Activated CD8-positive, alpha-beta memory T cell treated with anti-CD3 and anti-CD28 coated beads, Interleukin-2, amount 10 ng/mL, durations not matched to agents 7 days and 5 days (primary cell): ENCODE data around the gene ZNF425. TPM values are rescaled to one million over a fixed set of nuclear protein-coding genes. Genes with fewer than 3 reads are reported as not detected.
"Not testable (repeated sequence)": the region's sequence is repeated elsewhere in the genome, so short reads cannot be mapped to it uniquely, and the experiment has no call there.

Experiments
- ATAC-seq: fragments of 150-1000 bp; cut with Tn5 transposase; one replicate; pipeline ENCODE4 v1.10.0; 2021; ENCODE audit warnings: moderate library complexity
- CTCF ChIA-PET: fragments of 350-600 bp; sonication (Branson Sonifier 250); formaldehyde crosslinking; loops from one replicate; lab custom pipeline; 2021; ENCODE audit warnings: antibody characterized with exemption; lab: Charles Lee
- DNase-seq: peaks from one replicate; pipeline ENCODE4 v3.0.0-alpha.2; 2020
- H3K27ac Mint-ChIP-seq: one replicate; pipeline ENCODE4 v1.8.0; 2021; ENCODE audit warnings: mild to moderate bottlenecking, mixed read lengths
- H3K27me3 Mint-ChIP-seq: one replicate; pipeline ENCODE4 v1.8.0; 2021; ENCODE audit warnings: mixed read lengths
- H3K36me3 Mint-ChIP-seq: one replicate; pipeline ENCODE4 v1.8.0; 2021; ENCODE audit warnings: mild to moderate bottlenecking, mixed read lengths
- H3K4me1 Mint-ChIP-seq: one replicate; pipeline ENCODE4 v1.8.0; 2021; ENCODE audit warnings: mixed read lengths
- H3K4me3 Mint-ChIP-seq: one replicate; pipeline ENCODE4 v1.8.0; 2021; ENCODE audit warnings: mild to moderate bottlenecking, moderate library complexity, mixed read lengths
- H3K9me3 Mint-ChIP-seq: one replicate; pipeline ENCODE4 v1.8.0; 2022; ENCODE audit warnings: low read depth, mixed read lengths
- total RNA-seq, 2 experiments: library from RNA; stranded (reverse); gene quantifications; one replicate each; pipeline ENCODE4 v1.2.3, GENCODE V29; 2021

ZNF425 gene
- total RNA-seq, 2 experiments from 2014 or later: 0.53 to 0.91 TPM

DNA sequence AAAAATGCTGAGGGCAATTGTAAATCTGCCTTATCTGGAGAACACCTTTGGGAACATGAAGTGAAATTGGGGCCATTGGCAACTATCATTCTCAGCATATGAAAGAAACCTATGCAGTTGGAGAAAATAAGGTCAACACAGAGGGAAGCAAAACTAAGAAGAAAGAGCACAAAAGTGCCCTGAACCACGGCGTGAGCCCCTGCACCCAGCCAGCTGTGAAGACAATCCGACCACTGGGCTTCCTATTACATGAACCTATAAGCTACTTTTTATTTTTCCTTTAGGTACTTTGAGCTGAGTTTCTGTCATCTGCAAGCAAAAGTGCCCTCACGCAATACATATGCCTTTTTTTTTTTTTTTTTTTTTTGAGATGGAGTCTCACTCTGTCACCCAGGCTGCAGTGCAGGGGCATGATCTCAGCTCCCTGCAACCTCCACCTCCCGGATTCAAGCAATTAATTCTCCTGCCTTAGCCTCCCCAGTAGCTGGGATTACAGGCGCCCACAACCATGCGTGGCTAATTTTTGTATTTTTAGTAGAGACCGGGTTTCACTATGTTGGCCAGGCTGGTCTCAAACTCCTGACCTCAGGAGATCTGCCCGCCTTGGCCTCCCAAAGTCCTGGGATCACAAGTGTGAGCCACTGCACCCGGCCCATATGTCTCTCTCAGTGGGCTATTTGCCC is 63.8 kb downstream of the ZNF425 start:
- H3K27ac Mint-ChIP-seq, CTCF ChIA-PET, ATAC-seq, H3K27me3 Mint-ChIP-seq, H3K4me3 Mint-ChIP-seq, H3K36me3 Mint-ChIP-seq, H3K9me3 Mint-ChIP-seq, DNase-seq, H3K4me1 Mint-ChIP-seq: not testable (repeated sequence)

- H3K27ac Mint-ChIP-seq: no peak overlapping the region
- H3K9me3 Mint-ChIP-seq: no peaks in the 10 kb centered on the region
- H3K36me3 Mint-ChIP-seq: no peaks in the 10 kb centered on the region
- no peaks in the 10 kb centered on the region for H3K27me3 Mint-ChIP-seq
- ATAC-seq (no peak), DNase-seq (no peak)
- H3K4me1 Mint-ChIP-seq: peaks cover 4% of the 10 kb centered on the region
- H3K4me3 Mint-ChIP-seq: no peak overlapping the region
- CTCF ChIA-PET: interaction anchor here (1.9 kb wide), 1 partner anchor 55 kb away, joined by 7 read pairs; no protein-coding TSS in a partner anchor
Observed at GRCh38 chr7:149060156-149060555, 66.0 kb downstream of the ZNF425 start.

GRCh38 chr7:149053885-149054284 is 72.2 kb downstream of the ZNF425 start:
- Mint-ChIP-seq H3K4me1 (peaks cover 3% of the 10 kb centered on the region), H3K9me3 (no peaks in the 10 kb centered on the region), H3K27ac (no peak overlapping the region), H3K4me3 (no peak overlapping the region), H3K27me3 (peaks cover 2% of the 10 kb centered on the region), H3K36me3 (no peaks in the 10 kb centered on the region)
- DNase-seq (no peak), ATAC-seq (no peak)
- CTCF ChIA-PET: interaction anchor here (1.5 kb wide), 1 partner anchor 12 kb away, joined by 5 read pairs; no protein-coding TSS in a partner anchor

- ATAC-seq (no peak), DNase-seq (no peak)
- CTCF ChIA-PET: interaction anchor here (1.5 kb wide), 1 partner anchor 12 kb away, joined by 5 read pairs; no protein-coding TSS in a partner anchor
- H3K27me3 Mint-ChIP-seq: peaks cover 2% of the 10 kb centered on the region
- H3K4me1 Mint-ChIP-seq: peaks cover 3% of the 10 kb centered on the region
- H3K9me3 Mint-ChIP-seq: no peaks in the 10 kb centered on the region
- H3K4me3 Mint-ChIP-seq: no peak overlapping the region
- no peak overlapping the region for H3K27ac Mint-ChIP-seq
- H3K36me3 Mint-ChIP-seq: no peaks in the 10 kb centered on the region
Observed at GRCh38 chr7:149053384-149053783, 72.7 kb downstream of the ZNF425 start.

Other genes with a start within 250 kb of the ZNF425 start
- gene EZH2, start 242.0 kb downstream of the ZNF425 start, total RNA-seq: 100 to 1,000 TPM; 106 to 109 TPM
- gene PDIA4, start 97.8 kb downstream of the ZNF425 start, total RNA-seq: 10 to 100 TPM; 82.3 to 99.4 TPM
- 1 to 10 TPM; 7.1 to 7.4 TPM for gene ZNF786, start 35.6 kb downstream of the ZNF425 start, total RNA-seq
- 10 to 100 TPM; 12.1 to 13.2 TPM for gene ZNF398, start 21.1 kb upstream of the ZNF425 start, total RNA-seq
- gene ZNF282, start 69.2 kb upstream of the ZNF425 start, total RNA-seq: 10 to 100 TPM; 42.0 to 49.7 TPM
- gene ZNF212, start 113.3 kb upstream of the ZNF425 start, total RNA-seq: 10 to 100 TPM; 12.8 to 14.2 TPM
- gene ZNF783, start 135.9 kb upstream of the ZNF425 start, total RNA-seq: 10 to 100 TPM; 14.8 to 15.5 TPM